LNCaP clone FGC (cell line): ENCODE measurements around the gene SPEF1.

Source experiments
- DNase-seq: peaks from one replicate; pipeline ENCODE4 v3.0.0-alpha.2; 2011; ENCODE audit warnings: low read depth
- H3K4me3 ChIP-seq: 2 replicates; pipeline ENCODE4 v1.5.1; 2011; ENCODE audit warnings: mild to moderate bottlenecking, low read depth, low read length, control low read depth
- CTCF ChIP-seq: IDR thresholded peaks from 2 replicates; pipeline ENCODE4 v1.5.1; 2012; ENCODE audit warnings: mild to moderate bottlenecking; ENCODE audit not compliant: control insufficient read depth, insufficient read depth; ENCODE audit errors: extremely low read depth

The SPEF1 gene

DNA sequence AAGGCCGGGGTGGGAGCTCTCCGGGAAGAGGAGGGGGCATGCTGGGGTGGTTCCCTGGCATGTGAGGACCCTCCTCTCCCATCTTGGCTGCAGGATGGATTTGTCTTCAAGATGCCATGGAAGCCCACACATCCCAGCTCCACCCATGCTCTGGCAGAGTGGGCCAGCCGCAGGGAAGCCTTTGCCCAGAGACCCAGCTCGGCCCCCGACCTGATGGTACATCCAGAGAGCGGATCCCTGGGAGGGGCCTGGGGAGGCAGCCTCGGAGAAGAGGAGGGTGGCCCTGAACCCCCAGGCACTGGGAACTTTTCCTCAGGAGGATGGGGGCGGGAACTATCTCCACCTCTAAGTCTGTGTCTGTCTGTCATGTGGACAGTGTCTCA, 19.6 kb upstream of the SPEF1 start:
- H3K4me3 ChIP-seq: no peak overlapping the region
- DNase-seq: no peak
- no peak for TF ChIP-seq CTCF

- DNase-seq: no peak
- no peak for TF ChIP-seq CTCF
- no peak overlapping the region for H3K4me3 ChIP-seq
Measured at GRCh38 chr20:3800256-3800877, 19.1 kb upstream of the SPEF1 start.

DNA sequence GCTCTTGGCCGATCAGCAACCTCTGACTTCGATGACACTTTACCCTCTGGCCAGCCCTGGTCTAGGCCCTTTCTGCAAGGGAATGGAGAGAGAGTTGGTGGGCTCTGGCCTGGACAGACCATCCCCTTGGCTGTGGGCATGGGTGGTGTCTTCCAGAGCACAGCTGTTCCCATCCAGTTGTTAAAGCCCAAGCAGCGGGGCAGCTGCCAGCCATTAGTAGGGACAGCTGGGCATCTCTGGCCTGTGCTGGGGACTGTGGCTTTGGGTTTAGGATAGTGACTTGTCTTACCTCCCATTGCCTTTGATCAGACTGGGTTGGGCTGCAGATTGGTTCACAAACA, 17.6 kb upstream of the SPEF1 start:
- DNase-seq: no peak
- no peak overlapping the region for H3K4me3 ChIP-seq
- no peak for TF ChIP-seq CTCF

DNA sequence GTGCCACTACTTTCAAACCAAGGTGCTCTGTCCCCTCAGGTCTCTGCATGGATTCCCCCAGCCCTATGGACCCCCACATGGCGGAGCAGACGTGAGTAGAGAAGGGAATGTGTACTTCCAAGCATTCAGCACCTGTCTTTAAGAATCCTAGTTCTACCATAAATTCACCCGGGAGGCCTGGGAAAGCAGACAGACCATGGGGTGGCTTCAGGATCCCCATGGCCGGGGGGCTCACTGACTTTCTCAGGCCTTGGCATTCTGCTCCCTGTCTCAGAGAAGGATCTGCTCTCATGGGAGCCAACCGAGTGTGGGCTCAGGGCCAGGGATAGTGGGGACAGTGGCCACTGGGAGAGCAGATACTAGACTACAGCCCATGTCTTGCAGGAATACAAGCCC, 17.1 kb upstream of the SPEF1 start:
- no peak for DNase-seq
- H3K4me3 ChIP-seq: no peak overlapping the region
- no peak for TF ChIP-seq CTCF

GRCh38 chr20:3797592-3798372, 16.5 kb upstream of the SPEF1 start:
- DNase-seq: no peak
- peak overlapping the region; percentile 76 for H3K4me3 ChIP-seq
- TF ChIP-seq CTCF: no peak

- DNase-seq: no peak
- peak overlapping the region; percentile 76 for H3K4me3 ChIP-seq
- TF ChIP-seq CTCF: no peak
Measured at GRCh38 chr20:3797226-3797545, 15.9 kb upstream of the SPEF1 start.
